Measurements from ENCODE around the gene YAF2. TPM values are rescaled to one million over a fixed set of nuclear protein-coding genes. Genes with fewer than 3 reads are reported as not detected.

The YAF2 gene
- total and polyA plus RNA-seq, 2 experiments from 2014 or later, result 1.0 TPM

DNA sequence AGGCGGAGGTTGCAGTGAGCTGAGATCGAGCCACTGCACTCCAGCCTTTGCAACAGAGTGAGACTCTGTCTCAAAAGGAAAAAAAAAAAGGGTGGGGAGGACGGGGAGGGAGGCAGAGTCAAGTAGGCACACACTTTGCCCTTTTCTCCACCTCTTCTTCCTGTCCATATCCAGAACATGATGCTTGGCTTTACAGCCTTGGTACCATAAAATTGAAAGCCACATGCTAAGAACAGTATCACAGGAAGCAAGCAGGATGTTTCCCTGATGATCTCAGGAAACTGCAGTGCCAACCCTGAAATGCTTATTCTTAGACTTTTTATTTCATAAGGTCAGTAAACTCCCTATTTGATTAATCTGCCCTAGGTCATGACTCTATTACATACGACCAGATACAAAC lies 32.5 kb upstream of the YAF2 start:
- H2AFZ ChIP-seq, result no peak overlapping the region
- ATAC-seq (no peak), DNase-seq (ENCODE audit: low spot score) (no peak)
- H3K9me2 ChIP-seq (ENCODE audit: insufficient read depth), result no peaks in the 10 kb centered on the region
- H3K36me3 ChIP-seq (ENCODE audit: insufficient read depth), result no peaks in the 10 kb centered on the region
- Mint-ChIP-seq H3K9me3 (peaks cover 23% of the 10 kb centered on the region), H3K4me3 (no peak overlapping the region), H3K4me1 (peaks cover under 1% of the 10 kb centered on the region; the same call in 1 of the 3 replicates), H3K27me3 (ENCODE audit: insufficient read depth, low read depth, poor library complexity) (peaks cover 3% of the 10 kb centered on the region), H3K36me3 (ENCODE audit: low read depth) (peaks cover 5% of the 10 kb centered on the region; the same call in 1 of the 3 replicates), H3K27ac (no peak overlapping the region)
- no peaks in the 10 kb centered on the region for H3F3A ChIP-seq (replicated peaks; ENCODE audit: low read depth)
- TF ChIP-seq, protein P1, sequence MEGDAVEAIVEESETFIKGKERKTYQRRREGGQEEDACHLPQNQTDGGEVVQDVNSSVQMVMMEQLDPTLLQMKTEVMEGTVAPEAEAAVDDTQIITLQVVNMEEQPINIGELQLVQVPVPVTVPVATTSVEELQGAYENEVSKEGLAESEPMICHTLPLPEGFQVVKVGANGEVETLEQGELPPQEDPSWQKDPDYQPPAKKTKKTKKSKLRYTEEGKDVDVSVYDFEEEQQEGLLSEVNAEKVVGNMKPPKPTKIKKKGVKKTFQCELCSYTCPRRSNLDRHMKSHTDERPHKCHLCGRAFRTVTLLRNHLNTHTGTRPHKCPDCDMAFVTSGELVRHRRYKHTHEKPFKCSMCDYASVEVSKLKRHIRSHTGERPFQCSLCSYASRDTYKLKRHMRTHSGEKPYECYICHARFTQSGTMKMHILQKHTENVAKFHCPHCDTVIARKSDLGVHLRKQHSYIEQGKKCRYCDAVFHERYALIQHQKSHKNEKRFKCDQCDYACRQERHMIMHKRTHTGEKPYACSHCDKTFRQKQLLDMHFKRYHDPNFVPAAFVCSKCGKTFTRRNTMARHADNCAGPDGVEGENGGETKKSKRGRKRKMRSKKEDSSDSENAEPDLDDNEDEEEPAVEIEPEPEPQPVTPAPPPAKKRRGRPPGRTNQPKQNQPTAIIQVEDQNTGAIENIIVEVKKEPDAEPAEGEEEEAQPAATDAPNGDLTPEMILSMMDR (conservative IDR thresholded peaks at IDR 0.05; ENCODE audit: low read depth in 2 of 2), result no peak
- TF ChIP-seq, protein P2, sequence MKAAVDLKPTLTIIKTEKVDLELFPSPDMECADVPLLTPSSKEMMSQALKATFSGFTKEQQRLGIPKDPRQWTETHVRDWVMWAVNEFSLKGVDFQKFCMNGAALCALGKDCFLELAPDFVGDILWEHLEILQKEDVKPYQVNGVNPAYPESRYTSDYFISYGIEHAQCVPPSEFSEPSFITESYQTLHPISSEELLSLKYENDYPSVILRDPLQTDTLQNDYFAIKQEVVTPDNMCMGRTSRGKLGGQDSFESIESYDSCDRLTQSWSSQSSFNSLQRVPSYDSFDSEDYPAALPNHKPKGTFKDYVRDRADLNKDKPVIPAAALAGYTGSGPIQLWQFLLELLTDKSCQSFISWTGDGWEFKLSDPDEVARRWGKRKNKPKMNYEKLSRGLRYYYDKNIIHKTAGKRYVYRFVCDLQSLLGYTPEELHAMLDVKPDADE (IDR thresholded peaks at IDR 0.05), result no peak
- TF ChIP-seq NANOG (IDR thresholded peaks at IDR 0.05; ENCODE audit: borderline replicate concordance) (no peak), JUNB (IDR thresholded peaks at IDR 0.05; ENCODE audit: unreplicated experiment) (no peak), STAT1 (IDR thresholded peaks at IDR 0.05; ENCODE audit: unreplicated experiment) (no peak), CREB1 (CRISPR knock-in tag; IDR thresholded peaks at IDR 0.05; ENCODE audit: low read depth) (no peak), ZNF114 (CRISPR knock-in tag; IDR thresholded peaks at IDR 0.05) (no peak), ZNF331 (CRISPR knock-in tag; IDR thresholded peaks at IDR 0.05; ENCODE audit: low read depth) (no peak), EZH2phosphoT487 (IDR thresholded peaks at IDR 0.05; ENCODE audit: unreplicated experiment) (no peak), POLR2AphosphoS5 (IDR thresholded peaks at IDR 0.05; ENCODE audit: low read depth) (no peak), EZH2 (IDR thresholded peaks at IDR 0.05; ENCODE audit: low read depth, unreplicated experiment) (no peak), ZNF462 (CRISPR knock-in tag; IDR thresholded peaks at IDR 0.05) (no peak)
- TF ChIP-seq, protein P3, sequence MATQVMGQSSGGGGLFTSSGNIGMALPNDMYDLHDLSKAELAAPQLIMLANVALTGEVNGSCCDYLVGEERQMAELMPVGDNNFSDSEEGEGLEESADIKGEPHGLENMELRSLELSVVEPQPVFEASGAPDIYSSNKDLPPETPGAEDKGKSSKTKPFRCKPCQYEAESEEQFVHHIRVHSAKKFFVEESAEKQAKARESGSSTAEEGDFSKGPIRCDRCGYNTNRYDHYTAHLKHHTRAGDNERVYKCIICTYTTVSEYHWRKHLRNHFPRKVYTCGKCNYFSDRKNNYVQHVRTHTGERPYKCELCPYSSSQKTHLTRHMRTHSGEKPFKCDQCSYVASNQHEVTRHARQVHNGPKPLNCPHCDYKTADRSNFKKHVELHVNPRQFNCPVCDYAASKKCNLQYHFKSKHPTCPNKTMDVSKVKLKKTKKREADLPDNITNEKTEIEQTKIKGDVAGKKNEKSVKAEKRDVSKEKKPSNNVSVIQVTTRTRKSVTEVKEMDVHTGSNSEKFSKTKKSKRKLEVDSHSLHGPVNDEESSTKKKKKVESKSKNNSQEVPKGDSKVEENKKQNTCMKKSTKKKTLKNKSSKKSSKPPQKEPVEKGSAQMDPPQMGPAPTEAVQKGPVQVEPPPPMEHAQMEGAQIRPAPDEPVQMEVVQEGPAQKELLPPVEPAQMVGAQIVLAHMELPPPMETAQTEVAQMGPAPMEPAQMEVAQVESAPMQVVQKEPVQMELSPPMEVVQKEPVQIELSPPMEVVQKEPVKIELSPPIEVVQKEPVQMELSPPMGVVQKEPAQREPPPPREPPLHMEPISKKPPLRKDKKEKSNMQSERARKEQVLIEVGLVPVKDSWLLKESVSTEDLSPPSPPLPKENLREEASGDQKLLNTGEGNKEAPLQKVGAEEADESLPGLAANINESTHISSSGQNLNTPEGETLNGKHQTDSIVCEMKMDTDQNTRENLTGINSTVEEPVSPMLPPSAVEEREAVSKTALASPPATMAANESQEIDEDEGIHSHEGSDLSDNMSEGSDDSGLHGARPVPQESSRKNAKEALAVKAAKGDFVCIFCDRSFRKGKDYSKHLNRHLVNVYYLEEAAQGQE (IDR thresholded peaks at IDR 0.05; ENCODE audit: unreplicated experiment), result no peak
- no peaks in the 10 kb centered on the region for H3K27me3 ChIP-seq (ENCODE audit: insufficient read depth)
- no peaks in the 10 kb centered on the region for H3K4me1 ChIP-seq (ENCODE audit: insufficient read depth)
- H3K79me2 ChIP-seq (replicated peaks; ENCODE audit: insufficient read depth), result no peaks in the 10 kb centered on the region
- H3K4me2 ChIP-seq, result no peak overlapping the region
- H3K27ac ChIP-seq (ENCODE audit: low read depth), result no peak overlapping the region
- no peak overlapping the region for H3K4me3 ChIP-seq
- H4K20me1 ChIP-seq (replicated peaks; ENCODE audit: insufficient read depth), result no peaks in the 10 kb centered on the region
